ENCODE measurements around the gene UBL7.

Gene UBL7

DNA sequence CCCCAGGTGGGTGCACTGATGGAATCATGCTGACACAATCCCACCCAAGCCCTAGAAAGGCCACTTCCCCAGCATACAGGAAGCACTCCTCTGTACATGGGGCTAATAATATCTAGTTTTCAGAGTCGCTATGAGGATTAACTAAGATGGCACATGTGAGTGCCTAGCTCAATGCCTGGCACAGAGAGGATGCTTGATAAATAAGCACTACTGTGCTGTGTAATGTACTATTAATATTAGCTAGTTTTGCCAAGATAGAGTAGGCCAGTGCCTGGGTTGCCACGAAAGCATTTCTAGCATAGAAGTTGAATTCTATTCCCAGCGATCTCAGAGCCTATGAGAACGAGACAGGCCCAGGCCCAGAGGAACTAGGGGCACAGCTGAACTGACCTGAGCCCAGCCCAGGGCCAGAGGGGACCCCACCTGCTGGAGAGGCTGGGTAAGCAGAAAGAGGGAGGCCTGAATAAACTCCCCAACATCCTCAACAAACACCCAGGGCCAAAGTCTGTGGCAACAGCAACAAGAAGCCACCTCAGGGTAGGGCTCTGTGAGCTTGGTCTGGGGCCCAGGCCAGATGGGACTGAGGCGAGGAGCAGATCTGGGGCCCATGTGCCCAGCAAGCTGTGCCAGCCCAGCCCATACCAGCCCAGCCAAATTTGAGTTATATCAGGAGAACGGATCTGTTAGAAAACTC, 19.6 kb downstream of the UBL7 start:
- DNase-seq (ENCODE audit: low spot score) = no peak
- TF ChIP-seq, protein P1, sequence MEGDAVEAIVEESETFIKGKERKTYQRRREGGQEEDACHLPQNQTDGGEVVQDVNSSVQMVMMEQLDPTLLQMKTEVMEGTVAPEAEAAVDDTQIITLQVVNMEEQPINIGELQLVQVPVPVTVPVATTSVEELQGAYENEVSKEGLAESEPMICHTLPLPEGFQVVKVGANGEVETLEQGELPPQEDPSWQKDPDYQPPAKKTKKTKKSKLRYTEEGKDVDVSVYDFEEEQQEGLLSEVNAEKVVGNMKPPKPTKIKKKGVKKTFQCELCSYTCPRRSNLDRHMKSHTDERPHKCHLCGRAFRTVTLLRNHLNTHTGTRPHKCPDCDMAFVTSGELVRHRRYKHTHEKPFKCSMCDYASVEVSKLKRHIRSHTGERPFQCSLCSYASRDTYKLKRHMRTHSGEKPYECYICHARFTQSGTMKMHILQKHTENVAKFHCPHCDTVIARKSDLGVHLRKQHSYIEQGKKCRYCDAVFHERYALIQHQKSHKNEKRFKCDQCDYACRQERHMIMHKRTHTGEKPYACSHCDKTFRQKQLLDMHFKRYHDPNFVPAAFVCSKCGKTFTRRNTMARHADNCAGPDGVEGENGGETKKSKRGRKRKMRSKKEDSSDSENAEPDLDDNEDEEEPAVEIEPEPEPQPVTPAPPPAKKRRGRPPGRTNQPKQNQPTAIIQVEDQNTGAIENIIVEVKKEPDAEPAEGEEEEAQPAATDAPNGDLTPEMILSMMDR (IDR thresholded peaks at IDR 0.05; ENCODE audit: borderline replicate concordance, control extremely low read depth, extremely low read depth, insufficient read depth, missing control alignments) = no peak
- in situ Hi-C loops (cut with MboI; ENCODE audit: low sequenced_read_pairs, unreplicated experiment) = no loop called here

DNA sequence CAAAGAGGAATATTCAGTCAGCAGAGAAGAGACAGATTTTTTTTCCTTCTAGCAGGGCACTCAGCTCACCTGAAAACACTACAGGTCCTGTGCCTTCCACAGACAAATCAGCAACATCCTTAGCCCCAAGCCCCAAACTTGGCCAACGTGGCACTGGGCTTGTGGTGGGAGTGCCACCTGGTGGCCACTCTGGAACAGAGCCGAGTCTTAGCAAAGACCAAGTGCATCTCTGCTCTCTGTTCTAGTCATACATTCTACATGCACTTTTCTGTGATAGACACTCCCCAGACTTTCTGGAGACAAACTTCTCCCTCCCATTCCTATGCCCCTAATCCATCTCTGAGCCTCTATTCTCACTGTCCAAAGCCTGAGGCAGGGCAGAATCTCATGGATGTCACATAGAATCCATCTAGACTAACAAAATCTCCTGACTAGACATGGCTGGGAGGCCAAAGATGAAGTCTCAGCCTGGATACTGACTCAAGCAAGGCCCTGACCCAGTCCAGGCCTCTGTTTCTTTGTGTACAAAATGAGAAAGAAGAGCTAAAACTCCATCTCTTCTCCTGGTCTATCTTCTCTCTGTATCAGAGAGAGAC, 22.1 kb downstream of the UBL7 start:
- TF ChIP-seq, protein P1 (IDR thresholded peaks at IDR 0.05; ENCODE audit: borderline replicate concordance, control extremely low read depth, extremely low read depth, insufficient read depth, missing control alignments) = peak; percentile 92
- in situ Hi-C loops (cut with MboI; ENCODE audit: low sequenced_read_pairs, unreplicated experiment) = loop anchor here (5.0 kb wide), 1 partner anchor 57 kb away; no protein-coding TSS in a partner anchor
- DNase-seq (ENCODE audit: low spot score) = peak; percentile 86

DNA sequence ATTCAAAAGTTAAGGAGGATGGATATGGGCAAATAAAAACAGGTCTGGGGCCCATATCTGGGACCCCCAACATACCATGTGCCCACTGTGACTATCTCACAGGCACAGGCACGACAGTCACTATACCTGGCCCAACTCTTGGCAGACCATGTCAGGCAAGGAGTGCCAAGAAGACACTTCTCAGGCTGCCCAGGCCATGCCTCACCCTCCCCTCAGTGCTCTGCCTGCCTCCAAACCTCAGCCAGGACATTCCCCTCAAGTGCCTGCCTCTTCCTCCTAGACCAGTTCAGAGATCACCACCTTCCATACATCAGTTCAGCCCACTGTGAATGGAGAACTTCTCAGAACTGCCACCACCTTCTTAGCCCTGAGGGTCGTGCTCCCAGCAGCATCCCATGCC, 22.8 kb downstream of the UBL7 start:
- no peak for DNase-seq (ENCODE audit: low spot score)
- TF ChIP-seq, protein P1 (IDR thresholded peaks at IDR 0.05; ENCODE audit: borderline replicate concordance, control extremely low read depth, extremely low read depth, insufficient read depth, missing control alignments) = no peak
- in situ Hi-C loops (cut with MboI; ENCODE audit: low sequenced_read_pairs, unreplicated experiment) = loop anchor here (5.0 kb wide), 1 partner anchor 56 kb away; no protein-coding TSS in a partner anchor

DNA sequence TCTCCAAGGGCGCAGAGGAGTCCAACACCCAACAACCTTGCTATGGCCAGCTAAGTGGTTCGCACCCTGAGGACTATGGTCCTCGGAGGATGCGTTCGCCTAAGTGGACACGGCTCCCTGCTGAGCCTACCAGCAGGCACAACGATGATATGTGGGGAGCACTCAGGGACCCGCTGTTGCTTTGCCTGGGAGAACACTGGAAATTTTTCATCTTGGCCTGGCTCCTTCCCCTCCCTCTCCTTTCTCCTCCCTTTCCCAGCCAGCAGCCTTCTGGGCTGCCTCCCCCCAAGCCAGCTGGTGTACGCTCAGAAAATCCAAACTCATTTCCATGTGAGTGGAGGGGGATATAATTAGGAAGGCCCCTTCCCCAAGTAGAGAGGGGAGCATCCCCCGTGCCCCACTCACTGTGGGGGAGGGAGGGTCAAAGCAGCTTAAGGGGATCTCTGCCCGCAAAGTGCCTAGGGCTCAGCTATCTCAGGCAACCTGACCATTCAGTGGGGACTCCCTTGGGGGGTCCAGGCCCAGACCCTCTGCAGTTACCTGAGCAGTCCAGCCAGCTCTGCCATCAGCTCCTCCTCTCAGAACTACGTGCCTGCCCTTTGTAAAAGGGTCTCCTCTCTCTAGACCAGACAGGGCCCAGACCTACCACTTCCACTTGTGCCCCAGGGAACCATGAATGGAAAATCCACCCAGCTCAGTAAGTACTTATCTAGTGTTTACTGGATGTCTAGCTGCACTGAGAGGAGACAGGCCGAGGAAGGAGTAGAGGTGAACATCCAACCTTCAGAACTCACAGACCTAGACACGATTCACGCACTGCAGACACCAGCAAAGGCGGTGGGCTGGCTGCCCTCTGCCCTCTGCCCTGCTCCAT, 26.5 kb downstream of the UBL7 start:
- no peak for DNase-seq (ENCODE audit: low spot score)
- in situ Hi-C loops (cut with MboI; ENCODE audit: low sequenced_read_pairs, unreplicated experiment) = loop anchor here (5.0 kb wide), 1 partner anchor 52 kb away; no protein-coding TSS in a partner anchor
- TF ChIP-seq, protein P1 (IDR thresholded peaks at IDR 0.05; ENCODE audit: borderline replicate concordance, control extremely low read depth, extremely low read depth, insufficient read depth, missing control alignments) = no peak

DNA sequence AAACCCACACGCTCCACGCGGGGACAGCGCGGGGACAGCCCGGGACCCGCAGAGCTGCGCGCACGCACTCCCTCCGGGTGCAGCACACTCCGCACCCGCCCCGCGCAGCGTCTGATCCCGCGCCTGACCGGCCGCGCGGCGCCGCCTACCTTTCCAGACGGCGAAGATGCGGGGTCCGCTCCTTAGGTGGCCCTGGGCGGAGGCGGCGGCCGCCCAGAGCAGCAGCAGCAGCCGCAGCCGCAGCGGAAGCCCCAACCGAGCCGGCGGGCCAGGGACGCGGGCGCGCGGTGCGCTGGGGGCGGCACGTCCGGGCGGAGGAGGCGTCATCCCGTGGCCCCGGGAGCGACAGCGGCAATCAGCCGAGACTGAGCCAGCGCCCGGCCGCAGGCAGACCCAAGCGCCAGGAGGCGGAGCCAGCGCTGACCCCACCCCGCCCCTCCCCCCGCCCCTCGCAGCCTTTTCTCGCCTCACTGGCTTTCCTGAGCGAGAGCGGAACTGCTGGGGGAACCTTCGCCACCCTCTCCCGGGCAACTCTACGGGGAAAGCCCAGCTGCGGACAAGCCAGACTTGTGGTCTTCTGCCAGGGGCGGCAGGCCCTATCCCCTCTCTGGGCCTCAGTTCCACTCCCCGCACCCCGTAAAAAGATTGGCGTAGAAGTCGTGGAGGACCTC, 27.2 kb downstream of the UBL7 start, which contains the start of gene SEMA7A:
TSS of gene SEMA7A (minus strand) at position 367 of the 671 bp plus-strand sequence. CDS start at position 327, 40 bp downstream.
- TF ChIP-seq, protein P1 (IDR thresholded peaks at IDR 0.05; ENCODE audit: borderline replicate concordance, control extremely low read depth, extremely low read depth, insufficient read depth, missing control alignments) = no peak
- in situ Hi-C loops (cut with MboI; ENCODE audit: low sequenced_read_pairs, unreplicated experiment) = no loop called here
- peak; percentile 99 for DNase-seq (ENCODE audit: low spot score)

Data from GM13976 (cell line).